Activated naive CD4-positive, alpha-beta T cell treated with anti-CD3 and anti-CD28 coated beads, Interleukin-2, amount 10 ng/mL, durations not matched to agents 5 hours and 36 hours (primary cell): ENCODE measurements around the gene KDM4C. TPM values are rescaled to one million over a fixed set of nuclear protein-coding genes. Genes with fewer than 3 reads are reported as not detected.

Experiments
- total RNA-seq, 2 experiments: library from RNA; stranded (reverse); gene quantifications; one replicate each; pipeline ENCODE4 v1.2.3, GENCODE V29; 2021

KDM4C gene
- total RNA-seq, result 10 to 100 TPM; 60.8 to 62.3 TPM

GRCh38 chr9:6757456-6758247 is at the start of gene KDM4C:
Gene KDM4C (plus strand): TSS chr9:6757973. CDS start chr9:6792989, 35,016 bp downstream.

Other genes with a start within 250 kb of the KDM4C start
- 1 to 10 TPM in 1 of 2 experiments, under 1 TPM in 1; 0.41 to 1.2 TPM for gene GLDC, start 112.2 kb upstream of the KDM4C start, total RNA-seq